ENCODE data around the gene EVX2.

GRCh38 chr2:176084611-176085119, 903 bp upstream of the EVX2 start:
- TF ChIP-seq, protein P1, sequence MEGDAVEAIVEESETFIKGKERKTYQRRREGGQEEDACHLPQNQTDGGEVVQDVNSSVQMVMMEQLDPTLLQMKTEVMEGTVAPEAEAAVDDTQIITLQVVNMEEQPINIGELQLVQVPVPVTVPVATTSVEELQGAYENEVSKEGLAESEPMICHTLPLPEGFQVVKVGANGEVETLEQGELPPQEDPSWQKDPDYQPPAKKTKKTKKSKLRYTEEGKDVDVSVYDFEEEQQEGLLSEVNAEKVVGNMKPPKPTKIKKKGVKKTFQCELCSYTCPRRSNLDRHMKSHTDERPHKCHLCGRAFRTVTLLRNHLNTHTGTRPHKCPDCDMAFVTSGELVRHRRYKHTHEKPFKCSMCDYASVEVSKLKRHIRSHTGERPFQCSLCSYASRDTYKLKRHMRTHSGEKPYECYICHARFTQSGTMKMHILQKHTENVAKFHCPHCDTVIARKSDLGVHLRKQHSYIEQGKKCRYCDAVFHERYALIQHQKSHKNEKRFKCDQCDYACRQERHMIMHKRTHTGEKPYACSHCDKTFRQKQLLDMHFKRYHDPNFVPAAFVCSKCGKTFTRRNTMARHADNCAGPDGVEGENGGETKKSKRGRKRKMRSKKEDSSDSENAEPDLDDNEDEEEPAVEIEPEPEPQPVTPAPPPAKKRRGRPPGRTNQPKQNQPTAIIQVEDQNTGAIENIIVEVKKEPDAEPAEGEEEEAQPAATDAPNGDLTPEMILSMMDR (IDR thresholded peaks at IDR 0.05; ENCODE audit: low read depth, low read length), result no peak
- TF ChIP-seq POLR2A (IDR thresholded peaks at IDR 0.05; ENCODE audit: extremely low read depth, insufficient read length), result no peak
- TF ChIP-seq, protein P2, sequence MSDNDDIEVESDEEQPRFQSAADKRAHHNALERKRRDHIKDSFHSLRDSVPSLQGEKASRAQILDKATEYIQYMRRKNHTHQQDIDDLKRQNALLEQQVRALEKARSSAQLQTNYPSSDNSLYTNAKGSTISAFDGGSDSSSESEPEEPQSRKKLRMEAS (IDR thresholded peaks at IDR 0.05; ENCODE audit: low read depth, low read length), result no peak
